Astrocyte of the hippocampus (primary cell): ENCODE measurements around the gene ALX4.

Source experiments
- DNase-seq: peaks from one replicate; pipeline ENCODE4 v3.0.0; 2011; ENCODE audit warnings: low read depth, low spot score

The ALX4 gene

GRCh38 chr11:44300844-44301563, 8.9 kb downstream of the ALX4 start:
- DNase-seq: no peak

DNA sequence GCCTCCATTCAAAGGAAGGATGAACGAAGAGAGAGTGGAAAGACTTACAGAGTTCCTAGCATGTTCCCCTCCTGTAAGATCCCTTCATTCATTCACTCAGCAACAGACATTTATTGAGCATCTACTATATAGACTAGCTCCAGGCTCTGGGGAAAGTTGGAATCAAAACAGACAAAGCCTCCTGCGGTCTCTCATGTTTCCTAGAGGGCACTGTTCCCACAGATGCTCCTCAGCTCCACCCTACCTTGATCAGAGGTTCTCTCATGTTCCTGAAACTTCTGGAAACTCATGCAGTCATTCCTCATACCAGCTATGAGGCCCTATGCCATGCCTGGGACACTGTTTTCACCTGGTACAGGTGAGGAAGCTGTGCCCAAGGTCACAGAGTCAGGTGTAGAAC, 11.1 kb downstream of the ALX4 start:
- no peak for DNase-seq

DNA sequence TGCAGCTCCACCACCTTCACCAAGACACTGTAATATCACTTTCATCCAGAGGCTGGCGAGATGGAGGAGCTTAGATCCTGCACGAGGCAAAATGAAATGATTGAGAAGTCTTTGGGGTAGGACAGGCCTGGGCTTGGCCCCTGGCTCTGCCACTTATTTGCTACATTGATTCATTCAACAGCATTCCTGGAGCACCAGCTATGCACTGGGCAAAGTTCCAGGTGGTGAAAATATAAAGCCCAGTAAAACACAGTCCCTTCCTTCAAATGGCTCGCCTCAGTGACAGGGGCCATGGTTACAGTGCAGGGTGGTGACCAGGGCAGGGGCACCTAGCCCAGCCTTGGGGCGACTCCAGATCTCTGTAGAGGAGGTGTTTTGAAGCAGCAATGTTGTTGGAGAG, 19.7 kb downstream of the ALX4 start:
- DNase-seq: peak; percentile 69

DNA sequence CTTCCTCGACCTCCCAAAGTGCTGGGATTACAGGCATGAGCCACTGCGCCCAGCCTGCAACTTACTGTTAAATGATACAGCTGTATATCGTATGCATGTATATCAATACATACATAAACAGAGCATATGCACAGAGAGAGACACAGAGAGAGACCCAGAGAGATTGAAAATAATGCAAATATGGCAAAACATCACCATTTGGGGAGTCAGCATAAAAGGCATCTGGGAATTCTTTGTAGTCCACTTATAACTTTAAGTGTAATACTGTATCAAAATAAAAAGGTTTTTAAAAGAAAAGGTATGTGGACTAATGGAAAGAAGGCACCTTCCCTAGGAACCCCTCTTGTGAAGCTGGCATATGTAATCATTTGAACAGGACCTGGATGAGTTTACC, 21.8 kb downstream of the ALX4 start:
- no peak for DNase-seq

DNA sequence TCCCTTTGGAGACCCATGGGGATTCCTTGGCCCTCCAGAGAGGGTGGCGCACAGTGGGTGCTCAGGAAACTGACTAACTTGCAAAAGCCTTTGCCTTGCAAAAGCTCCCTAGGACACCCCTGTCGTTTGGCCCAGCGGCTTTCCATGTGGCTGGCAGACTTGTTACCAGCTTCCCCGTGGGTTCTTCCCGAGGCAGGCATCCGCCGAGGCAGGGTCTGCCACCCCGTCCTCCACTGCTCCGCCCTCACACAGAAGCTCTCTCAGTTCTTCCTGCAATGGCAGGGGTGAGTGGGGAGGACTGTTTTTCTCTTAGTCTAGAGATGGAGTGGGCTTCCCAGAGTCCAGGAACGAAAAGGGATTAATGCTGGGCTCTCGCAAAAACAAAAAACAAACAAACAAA, 23.0 kb downstream of the ALX4 start:
- no peak for DNase-seq

GRCh38 chr11:44286268-44286880, 23.6 kb downstream of the ALX4 start:
- DNase-seq: peak; percentile 60

DNA sequence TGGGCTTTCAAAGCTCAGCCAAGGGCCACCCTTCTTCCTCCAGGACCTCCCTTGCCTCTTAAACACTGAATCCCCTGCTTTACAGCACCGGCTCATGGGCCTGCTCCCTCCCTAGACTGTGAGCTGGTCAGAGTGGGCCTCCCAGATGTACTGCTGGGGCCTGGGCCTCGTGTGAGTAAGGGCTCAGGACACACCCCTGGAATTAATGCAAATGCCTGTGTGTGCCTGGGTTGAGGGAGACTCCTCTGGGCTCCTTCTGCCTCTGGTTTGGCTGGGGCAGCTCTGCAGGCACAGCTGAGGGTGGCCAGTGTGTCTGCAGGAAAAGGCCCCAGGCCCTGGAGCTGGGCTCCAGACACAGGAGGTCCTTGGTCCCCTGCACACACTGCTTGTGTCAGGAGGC, 24.2 kb downstream of the ALX4 start:
- DNase-seq: no peak

DNA sequence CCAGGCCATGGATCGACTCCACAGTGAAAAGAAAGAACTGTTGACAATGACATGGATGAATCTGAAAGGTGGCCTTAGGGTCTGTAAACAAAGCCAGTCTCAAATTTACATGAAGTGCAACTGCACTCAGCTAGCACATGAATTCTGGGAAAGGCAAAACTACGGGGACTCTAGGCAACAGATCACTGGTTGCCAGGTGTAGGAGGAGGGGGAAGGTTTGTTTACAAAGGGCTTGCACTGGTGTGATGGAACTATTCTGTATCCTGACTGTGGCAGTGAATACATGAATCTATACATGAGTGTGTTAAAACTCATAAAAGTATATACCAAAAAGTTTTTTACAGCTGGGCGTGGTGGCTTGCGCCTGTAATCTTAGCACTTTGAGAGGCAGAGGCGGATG, 27.3 kb downstream of the ALX4 start:
- no peak for DNase-seq

- no peak for DNase-seq
Observed at GRCh38 chr11:44281151-44281550, 28.8 kb downstream of the ALX4 start.

DNA sequence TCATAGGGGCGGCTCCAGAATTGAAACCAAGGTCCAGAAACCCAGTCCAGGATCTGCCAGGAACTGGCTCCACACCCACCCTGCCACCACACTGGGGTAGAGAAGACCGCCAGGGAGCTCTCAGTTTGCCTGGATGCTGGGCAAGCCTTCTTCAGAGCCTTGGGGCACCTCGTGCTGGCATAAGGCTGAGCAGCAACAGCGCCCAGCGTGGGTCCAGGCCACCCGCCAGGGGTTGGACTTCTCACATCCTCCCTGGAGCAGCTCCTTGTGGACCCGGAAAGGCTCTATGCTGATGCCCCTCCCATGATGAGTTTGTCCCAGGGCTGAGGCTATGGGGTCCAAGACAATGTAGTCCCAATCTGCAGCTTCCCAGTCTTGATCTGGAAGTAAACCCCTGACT, 29.7 kb downstream of the ALX4 start:
- no peak for DNase-seq

DNA sequence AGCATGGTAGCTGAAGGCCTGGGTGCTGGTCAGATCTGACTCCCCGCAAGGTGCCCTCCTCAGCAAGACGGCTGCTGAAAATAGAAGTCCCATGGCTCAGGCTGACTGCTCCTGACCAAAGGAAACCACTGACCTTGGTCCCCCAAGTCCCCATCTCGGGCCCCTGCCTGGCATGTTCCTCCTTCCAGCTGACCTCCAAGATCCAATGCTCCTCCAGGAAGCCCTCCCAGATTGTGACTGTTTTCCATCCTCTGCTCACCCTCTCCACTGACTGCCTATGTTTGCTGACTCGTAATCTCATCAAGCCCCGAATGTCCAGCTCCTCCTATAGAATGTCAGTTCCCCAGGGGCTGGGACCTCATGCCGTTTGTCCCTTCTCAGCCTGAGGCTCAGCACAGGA, 30.5 kb downstream of the ALX4 start:
- DNase-seq: no peak

- no peak for DNase-seq
Observed at GRCh38 chr11:44277196-44278090, 32.5 kb downstream of the ALX4 start.

- DNase-seq: no peak
Observed at GRCh38 chr11:44275961-44276550, 33.9 kb downstream of the ALX4 start.

DNA sequence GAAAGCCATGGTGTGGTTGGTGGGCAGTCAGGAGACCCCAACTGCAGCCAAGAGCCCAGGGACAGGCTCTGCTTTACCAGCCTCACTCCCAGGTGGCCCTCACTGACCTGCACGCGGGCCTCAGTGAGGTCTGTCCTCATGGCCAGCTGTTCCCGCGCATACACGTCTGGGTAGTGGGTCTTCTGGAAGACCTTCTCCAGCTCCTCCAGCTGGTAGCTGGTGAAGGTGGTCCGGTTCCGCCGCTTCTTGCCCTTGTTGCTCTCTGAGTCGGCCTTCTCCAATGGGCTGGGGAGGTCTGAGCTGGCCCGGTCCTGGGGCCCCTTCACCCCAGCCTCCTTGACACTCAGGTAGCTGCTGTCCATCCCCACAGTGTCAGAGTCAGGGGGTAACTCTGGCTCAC, 34.7 kb downstream of the ALX4 start:
- no peak for DNase-seq

DNA sequence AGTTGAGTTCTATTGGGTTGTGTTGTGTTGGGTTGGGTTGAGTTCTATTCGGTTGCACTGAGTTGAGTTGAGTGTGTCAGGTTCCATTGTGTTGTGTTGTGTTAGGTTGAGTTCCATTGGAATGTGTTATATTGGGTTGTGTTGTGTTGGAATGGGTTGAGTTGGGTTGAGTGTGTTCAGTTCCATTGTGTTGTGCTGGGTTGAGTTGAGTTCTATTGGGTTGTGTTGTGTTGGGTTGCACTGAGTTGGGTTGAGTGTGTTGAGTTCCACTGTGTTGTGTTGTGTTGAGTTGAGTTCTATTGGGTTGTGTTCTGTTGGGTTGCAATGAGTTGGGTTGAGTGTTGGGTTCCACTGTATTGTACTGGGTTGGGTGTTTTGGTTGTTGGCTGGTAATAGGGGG, 35.5 kb downstream of the ALX4 start:
- DNase-seq: no peak

GRCh38 chr11:44271286-44271685, 38.7 kb downstream of the ALX4 start:
- DNase-seq: no peak

DNA sequence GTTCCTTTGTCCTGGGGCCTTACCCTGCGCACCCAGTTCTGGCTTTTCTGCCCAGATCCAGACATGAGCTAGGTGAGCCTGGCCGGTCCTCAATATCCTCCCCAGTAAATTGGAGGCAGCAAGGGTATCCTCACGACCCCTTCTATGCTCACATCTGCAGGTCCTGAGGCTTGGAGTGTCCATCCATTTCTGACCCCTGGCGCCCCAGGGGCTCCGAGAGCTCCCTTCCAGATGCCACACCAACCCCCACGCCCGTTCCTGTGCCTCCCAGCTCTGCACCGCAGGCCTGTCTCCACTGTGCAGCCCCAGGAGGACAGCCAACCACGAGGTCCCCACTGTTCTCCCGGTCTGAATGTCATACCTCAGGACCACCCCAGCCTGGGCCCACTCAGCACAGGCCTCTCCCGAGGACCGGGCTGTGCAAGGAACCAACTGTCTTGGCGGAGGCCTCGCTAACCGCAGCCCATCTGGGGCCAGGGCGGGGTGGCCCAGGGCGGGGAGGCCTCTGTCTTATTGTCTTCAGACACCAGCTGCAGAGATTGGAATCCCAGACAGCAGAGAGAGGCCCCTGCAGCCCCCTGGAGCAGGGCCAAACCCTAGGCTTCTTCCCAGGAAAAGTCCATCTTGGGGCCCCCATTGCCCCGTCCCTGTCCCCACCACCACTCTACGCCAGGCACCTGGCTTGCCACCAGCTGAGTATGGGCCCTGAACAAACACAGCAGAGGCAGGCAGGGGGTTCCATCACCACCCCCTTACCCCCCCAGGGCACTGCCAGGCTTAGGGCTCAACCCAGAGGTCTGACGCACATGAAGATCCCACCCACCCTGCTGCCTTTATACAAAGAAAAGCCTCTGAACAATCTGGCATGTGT, 39.3 kb downstream of the ALX4 start:
- no peak for DNase-seq

GRCh38 chr11:44269369-44270351, 40.3 kb downstream of the ALX4 start:
- no peak for DNase-seq

DNA sequence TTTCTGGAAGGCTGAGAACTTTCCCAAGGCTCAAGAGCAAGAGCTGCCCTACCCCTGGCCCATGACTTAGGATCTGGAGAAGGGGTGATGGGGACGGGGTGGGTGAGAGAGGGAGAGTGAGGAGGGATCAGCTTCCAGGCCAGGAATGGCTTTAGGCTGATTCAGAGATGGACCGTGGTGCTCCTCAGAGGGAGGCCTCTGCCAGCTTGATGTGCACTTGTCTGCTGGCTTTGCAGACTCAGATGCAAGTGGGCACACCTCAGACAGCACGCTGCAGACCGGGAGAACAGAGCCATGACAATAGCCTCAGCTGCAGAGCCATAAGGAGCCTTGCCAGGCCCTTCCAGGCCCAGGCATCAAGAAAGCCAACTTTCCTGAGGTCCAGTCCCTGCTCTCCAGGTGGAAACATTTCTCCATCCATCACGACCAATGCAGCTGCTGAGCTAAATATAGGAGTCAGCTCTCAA, 41.3 kb downstream of the ALX4 start:
- no peak for DNase-seq
